GM19324 (cell line): ENCODE results near the gene SDSL.

Experiments
- ATAC-seq: cut with Tn5 transposase; IDR thresholded peaks from one replicate; pipeline ENCODE4 v1.9.1; 2021; ENCODE audit warnings: mild to moderate bottlenecking, moderate library complexity; ENCODE audit not compliant: unreplicated experiment, low FRiP score

Gene SDSL

DNA sequence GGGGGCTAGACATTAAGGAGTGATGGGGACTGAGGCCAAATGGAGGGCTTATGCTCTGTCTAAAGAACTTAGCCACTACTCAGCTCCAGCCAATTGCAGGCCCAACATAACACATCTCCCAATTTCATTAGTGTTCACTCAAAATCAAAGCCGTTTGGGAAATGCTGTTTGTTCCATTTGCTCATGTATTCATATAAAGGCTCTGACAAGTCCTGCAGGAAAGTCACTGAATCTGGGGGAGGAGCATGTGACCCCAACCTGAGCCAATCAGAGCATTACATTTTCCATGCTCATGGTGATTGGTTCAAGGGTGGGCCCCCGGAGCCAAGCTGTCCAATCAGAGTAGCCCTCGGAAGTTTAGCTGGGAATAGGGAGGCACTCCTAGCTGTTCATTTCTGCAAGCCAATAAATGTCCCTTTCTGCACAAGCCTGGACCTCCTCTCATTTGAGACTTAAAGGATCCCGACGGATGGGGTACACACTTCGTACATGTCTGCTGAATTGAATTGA, 20.9 kb downstream of the SDSL start:
- ATAC-seq, result no peak

DNA sequence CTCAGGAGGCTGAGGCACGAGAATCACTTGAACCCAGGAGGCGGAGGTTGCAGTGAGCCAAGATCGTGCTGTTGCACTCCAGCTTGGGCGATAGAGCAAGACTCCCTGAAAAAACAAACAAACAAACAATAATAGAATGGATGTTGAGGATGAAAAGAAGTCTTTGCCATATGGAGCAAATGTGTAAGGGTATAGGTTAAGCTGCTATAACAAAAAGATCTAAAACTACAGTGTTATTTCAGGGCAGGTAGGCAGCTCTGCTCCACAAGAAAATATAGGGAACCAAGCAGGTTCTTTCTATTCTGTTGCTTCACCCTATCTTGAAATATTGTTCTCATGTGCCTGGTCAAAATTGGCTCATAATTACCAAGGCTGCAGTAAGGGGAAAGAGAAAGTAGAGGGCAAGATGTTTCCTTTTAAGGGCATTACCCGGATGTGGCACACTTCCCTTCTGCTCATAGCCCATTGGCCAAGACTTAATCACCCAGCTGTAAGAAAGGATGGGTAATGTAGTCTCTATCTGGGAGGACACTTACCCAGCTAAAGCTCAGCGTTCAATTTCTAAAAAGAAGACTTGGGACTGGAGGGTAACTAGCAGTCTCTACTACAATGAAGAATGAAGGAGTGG, 23.5 kb downstream of the SDSL start:
- ATAC-seq, result no peak

DNA sequence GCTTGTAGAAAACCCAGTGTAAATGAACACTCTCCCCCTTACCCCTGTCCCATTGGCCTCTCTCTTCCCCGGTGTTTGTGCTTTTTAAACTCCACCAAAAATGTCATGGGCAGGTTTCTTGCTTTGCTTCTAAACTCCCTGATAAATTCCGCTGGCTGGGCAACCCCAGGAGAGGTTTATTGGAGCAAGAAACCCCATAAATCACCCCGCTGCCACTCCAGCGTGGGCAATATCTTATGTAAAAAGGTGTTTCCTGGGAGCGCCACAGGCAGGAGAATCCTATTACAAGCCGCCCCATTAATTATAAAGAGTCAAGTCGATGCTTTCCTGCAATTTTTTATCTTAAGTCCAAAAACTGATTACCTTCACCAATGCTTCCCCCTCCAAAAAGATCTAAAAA, 26.7 kb downstream of the SDSL start:
- ATAC-seq, result no peak

DNA sequence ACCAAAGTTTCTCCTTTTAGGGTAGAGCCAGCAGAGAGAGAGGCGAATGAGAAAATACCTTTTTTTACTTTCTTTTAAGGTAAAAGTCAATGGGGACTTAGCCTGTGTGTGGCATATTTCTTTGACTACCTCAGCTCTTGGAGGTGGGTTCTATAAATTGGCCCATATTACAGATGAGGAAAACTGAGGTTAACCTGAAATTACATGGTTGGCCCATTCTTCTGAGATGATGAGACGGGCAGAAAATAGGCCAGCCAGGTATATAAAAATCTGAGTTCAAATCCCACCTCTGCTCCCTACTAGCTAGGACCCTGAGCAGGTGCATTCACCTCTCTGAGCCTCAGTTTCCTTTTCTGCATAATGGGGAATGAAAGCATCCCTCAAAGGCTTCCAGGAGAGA, 27.1 kb downstream of the SDSL start:
- no peak for ATAC-seq

DNA sequence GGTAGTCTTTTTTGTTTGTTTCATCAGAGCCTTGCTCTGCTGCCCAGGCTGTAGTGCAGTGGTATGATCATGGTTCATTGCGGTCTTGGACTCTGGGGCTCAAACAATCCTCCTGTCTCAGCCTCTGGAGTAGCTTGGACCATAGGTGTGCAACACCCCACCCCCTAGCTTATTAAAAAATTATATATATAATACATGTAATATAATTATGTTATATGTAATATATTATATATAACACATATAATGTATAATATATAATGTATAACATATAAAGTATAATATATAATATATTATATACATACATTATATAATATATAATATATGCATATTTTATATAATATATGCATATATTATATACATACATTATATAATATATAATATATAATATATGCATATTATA, 27.7 kb downstream of the SDSL start:
- no peak for ATAC-seq

DNA sequence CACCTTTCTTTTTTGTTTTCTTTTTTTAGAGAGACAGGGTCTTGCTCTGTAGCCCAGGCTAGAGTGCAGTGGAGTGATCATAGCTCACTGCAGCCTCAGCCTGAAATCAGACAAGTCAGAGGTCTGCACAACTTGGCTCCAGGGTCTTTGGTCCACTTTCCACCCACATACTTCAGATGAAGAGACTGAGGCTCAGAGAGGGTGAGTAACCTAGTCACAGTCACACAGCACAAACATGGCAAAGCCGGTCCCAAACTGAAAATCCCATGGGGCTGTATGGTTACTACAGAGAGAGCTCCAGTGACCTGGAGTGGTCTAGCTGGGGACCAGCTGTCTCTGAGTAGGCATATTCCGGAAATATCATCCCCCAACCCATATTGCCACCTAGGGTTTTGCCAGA, 30.3 kb downstream of the SDSL start:
- no peak for ATAC-seq

DNA sequence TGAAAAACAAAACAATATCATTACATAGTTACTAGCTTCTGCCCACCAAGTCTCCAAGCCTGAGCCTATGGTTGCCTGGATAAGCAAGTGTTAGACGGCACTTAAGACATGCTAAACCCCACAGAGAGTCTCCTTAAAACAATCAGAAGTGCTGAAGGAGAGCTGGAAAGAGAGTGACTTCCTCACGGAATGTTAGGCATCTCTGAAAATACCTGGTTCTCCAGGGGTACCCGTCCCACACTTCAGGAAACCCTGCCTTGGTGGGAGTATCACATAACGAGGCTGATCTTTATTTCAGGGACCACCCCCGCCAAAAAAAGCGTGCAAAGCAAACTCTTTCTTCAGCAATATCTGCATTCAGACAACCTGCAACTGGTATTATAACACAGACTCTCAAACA, 31.1 kb downstream of the SDSL start:
- no peak for ATAC-seq

DNA sequence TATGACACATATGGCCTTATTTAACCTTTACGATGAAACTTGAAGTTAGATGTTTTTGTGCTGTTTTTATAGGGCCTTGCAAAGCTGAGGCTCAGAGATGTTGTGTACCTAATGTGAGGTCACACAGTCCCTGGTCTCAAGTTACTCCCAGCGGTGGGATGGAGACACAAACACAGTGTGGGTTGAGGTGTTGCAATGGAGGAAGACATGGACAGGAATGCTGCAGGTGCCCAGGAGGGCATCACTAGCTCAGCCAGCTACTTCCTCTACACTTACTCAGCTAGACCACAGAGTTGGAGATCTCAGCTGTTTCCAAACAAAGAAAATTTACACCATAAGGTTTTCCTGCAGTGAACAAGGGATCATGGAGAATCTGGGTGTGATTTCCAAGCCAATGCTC, 34.0 kb downstream of the SDSL start:
- ATAC-seq, result no peak

DNA sequence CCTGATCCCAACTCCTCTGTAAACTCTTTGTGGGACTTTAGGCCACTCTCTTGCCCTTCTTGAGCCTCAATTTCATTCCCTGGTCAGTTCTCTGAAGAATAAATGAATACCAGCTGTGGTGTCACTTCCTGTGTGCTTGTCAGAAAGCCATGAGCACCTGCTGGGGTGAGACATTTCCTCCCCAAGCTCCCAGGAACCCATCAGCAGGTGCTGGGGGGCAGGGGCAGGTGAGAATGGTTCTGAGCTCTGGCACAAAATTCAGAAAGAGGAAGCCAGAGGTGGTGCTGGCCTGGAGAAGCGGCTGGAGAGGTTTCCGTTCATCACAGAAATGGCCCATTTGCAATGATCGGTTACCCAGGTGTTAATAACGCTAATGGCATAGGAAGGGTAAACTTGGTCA, 34.6 kb downstream of the SDSL start:
- ATAC-seq, result no peak

DNA sequence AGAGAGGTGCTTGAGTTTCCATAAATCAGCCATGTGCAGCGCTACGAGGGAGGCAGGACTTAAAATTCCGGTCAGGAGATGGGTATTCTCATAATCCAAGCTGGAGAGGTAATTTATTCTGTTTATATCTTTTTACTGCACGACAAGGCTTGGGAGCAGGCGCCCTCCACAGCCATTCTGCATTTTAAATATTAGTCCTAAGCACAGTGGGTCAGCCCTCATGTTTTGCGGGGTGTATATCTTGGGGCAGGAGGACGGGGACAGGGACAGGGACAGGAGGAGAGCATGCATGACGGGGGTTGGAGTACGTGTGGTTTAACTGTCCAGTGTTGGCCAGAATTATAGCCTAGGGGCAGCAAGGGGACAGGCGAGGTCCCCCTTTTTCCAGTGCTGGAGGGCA, 35.0 kb downstream of the SDSL start:
- ATAC-seq, result no peak

DNA sequence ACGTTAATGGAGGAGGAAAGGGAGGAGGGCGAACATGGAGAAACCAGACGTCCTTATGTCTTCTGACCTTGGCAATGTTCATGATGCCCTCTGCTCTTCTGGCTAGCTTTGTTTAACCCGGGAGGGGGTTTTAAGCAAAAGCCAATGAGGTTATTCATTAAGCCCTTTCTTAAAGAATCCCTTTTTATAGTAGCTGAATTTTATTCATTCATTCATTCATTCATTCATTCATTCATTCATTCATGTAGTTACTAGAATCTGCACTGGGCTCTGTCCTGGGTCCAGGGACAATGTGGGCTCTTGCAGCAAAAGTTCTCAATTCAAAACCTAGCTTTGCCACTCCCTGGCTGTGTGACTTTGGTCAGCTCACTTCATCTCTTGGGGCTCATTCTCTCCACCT, 35.5 kb downstream of the SDSL start:
- no peak for ATAC-seq

DNA sequence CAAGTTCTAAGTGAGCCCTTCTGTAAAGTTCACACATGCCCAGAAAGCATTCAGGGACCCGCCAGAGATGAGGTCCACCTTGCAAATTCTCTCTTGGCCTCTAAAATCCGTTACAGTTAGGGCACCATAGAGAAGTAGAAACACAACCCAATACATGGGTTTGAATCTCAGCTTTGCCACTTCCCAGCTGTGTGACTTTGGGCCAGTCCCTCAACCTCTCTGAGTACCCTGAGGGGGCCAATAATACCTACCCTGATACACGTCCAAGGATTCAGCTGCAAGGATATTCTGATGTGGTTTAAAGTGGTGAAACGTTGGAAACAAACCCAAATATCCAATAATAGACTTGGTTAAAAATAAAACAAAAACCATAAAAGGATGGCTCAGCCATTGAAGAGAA, 37.8 kb downstream of the SDSL start:
- ATAC-seq, result no peak

DNA sequence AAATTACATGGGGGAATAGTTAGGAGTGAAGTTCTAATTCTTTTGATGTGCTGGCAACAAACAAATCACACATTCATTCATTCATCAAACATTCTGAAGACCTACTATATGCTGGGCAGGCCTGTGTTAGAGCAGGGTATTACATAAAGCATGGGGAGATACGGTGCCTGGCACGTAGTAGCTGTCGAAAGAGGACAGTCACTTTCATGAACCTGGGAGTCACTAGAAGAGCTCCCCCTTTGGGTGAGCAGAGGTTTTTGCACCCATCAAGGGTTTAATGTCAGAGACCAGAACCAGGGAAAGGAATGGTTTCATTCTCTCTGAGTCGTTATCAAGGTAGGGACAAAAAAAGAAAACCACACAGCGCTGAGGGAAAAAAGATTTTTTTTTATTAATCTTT, 39.5 kb downstream of the SDSL start:
- no peak for ATAC-seq

DNA sequence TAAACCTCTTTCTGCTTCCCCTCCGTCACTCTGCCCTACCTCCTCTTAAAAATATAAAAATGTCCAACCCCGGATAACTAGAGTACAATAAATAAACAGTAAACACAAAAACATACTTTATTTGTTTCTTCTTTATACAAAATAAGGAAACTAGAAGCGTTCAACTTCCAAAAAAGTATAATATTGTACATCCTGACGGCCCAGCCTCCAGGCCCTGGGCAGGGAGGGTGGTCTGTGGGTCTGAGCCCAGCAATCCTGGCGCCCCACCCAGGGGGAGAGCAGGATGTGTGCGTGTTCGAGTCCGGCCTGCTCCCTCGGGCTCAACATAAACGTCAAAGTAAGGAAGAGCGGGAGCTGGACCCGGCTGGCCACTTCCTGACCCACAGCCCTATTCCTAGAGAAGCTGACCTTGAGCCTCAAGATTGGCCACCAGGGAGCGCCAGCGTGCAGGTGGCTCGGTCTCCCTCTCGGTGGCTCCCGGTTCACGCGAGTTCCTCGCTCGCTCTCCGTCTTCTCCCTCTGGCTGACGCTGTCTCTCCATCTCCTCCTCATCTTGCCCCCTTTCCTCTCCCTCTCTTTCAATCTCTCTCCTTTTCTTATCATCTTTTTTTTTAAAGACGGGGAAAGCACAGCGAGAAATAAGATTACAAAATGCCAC, 40.1 kb downstream of the SDSL start:
- no peak for ATAC-seq

DNA sequence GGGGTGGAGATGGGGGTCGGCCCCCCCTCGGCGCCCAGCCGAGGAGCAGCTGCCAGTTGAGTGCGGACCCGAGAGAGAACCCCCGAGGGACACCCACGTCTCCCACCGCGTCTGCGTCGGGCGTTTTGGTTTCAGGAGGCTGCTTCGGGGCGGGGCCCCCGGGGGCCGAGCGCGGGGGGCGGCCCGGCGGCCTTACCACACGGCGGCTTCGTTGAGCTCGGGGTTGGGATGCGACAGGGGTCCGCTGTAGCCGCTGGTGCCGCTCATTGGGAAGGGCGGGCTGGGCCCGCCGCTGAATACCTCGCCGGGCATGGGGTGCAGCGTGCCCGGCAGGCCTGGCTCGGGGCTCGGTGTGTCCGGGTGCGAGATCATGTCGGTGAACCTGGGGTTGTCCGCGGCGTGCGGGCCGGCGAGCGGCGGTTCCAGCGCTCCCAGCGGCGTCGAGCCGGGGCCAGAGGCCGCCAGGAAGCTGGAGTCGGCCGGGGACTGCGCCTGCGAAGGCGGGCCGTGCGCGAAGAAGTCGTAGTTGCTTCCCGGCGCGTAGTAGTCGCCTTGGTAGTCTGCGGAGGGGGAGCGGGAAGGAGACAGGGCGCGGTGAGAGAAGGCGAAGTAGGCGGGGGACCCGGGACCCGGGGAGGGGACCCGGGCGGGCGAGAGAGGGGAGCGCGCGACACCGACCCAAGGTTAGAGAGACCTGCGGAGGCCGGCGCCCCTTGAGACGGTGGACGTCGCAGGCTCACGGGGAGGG, 41.0 kb downstream of the SDSL start:
- ATAC-seq, result no peak

DNA sequence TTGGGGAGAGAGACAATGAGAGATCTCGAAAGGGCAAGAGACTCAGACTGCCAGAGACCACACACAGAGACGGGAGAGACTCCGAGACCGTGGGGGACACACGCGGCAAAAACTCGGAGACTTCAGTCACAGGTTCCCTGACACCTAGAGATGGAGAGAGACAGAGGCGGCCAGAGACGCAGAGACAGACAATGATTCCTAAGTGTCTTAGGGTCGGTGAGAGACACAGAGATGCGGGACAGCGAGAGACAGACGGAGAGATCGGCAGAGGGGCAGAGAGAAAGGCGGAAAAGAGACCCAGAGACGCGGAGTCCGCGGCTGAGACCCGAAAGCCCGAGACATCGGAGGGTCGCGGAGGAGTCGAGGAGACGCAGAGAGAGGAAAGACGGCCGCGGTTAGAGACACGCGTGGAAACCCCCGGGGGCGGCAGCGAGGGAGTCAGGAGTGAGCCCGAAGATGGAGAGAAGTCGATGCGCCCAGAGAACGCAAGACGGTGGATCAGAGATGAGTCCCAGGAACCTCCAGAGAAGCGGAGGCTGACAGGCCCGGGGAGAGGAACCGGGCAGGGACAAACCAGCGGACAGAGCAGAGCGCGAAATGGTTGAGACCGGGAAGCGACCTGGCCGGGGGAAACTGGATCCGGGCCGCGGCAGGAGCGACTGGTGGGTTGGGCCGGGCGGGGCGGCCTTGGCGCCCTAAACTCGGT, 41.7 kb downstream of the SDSL start:
- ATAC-seq, result no peak

DNA sequence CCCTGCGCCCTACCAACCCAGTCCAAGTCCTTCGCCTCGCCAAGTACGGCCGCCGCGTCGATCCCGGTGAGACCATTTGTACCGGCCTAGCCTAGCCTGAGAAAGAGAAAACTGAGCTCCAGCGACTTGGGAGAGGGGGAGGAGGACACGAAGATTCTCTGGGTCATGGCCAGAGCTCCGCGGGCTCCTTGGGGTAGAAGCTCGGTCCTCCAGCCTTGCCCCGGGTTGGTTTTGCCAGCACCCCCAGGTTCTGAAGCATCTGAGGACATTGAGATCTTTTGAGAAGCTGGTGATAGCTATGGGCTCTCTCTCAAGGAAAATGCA, 42.2 kb downstream of the SDSL start:
- ATAC-seq, result no peak

DNA sequence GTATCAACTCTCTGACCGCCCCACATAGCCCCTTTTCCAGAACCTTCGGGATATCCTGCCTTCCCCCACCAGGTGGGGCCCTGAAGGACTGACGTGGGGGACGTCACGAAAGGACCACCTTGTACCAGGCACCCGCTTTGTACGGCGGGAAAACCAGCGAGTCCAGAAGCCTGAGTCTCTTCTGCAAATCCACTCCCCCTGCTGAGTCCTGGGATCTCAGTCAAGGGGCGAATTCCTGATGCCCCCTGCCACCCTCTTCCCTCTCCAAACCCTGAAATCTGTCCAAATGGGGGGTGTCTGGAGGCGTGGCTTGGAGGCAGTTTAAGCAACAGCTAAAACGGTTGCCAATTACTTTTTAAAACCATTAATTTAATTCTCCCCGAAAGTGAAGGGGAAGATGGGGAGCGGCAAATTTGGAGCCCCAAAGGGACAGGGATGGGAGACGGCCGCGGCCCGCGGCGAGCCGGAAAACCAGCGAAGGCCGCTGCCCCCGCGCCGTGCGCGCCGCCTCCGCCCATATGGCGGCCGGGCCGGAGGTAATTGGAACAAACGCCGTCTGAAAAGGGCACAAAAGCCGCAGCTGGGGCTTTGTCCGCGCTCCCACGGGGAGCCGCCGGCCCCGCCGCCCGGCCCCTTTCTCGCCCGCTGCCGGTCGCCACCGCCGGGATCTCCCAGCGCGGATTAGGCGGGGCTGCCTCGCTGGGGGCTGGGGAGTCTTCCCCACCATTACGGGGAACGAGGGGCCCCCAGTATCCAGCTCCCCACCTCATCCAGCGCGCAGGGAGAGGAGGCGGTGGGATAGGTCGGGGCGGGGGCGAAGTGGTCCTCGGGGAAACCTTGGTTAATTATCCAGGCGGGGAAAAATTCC, 42.9 kb downstream of the SDSL start:
- no peak for ATAC-seq

DNA sequence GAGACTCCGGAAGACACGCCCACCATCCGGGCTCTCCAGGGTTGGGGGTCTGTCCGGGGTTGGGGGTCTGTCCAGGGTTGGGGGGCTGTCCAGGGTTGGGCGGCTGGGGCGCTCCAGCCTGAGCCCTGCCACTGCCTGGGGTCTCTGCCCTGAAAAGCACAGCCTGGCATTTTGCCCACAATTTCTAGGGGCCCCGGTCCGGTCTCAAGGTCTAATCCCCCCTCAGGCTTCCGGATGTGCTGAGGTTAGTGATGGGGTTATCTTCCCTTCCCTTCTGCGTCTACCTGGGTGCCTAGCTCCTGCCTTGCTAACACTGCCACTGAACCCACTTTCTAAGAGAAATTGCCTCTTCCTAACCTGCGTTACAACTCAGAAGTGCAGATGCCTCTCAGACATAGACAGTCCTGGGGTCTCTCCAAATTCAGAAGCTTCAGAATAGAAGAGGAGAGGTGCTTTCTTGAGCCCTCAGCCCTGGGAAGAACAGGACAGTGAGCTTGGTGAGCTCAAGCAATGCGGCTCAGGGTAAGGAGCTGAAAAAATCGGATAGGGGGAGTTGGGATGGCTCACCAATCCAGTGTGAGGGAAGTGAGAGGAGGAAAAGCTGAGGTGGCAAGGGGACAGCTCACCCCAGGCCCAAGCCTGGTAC, 43.8 kb downstream of the SDSL start:
- no peak for ATAC-seq
